ENCODE results near the gene TTC33.
"Not testable (repeated sequence)": the region's sequence is repeated elsewhere in the genome, so short reads cannot be mapped to it uniquely, and the experiment has no call there.

TTC33 gene

GRCh38 chr5:40679148-40679912, 76.4 kb downstream of the TTC33 start:
- peak; percentile 87 for DNase-seq

DNA sequence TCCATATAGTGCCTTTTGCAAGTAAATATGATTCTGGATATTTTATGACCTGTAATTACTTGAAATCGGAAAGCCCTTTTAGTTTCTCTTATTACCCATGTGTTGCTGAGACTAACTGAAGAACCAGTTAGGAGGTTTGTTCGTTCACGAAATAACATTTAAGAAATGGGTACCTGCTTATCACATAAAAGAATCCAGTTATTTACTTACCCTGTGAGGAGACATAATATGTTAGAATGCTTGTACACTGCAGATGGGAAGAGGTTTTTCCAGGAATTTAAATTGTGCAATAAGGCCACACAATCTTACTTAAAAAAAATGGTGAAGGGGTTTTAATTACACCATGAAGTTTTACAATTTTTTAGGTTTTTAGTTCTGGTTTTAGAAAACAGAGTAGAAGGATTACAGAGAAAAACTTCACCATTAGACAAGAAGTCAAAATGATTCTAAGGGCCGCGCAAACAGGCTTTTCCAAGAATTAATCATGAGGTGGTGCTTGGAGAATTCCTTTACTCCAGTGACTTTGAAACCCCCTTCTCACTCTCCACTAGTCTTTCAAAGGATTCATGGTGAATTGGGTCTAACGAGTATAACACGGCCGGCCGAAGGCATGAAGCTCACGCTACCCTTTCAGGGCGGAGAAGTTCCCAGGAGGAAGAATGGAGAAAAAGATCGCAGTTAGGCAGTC, 77.2 kb downstream of the TTC33 start:
- peak; percentile 19 for DNase-seq

DNA sequence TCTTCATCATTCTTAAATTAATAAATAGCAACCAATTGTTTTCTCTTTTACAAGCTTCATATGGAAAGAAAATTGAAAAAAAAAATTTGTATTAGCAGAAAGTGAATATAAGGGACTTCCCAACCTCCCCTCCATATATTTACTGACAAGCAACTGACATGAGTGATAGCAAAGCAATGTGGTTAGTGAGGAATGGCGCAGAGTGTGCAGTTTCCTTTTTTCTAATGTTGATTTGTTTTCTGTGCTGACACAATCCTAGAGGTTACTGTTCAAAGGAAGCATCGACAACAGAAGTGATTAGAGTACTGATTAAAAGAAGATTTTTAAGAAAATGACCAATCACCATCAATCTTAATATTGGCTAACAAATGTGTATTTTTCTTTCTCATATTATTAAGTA, 77.7 kb downstream of the TTC33 start:
- no peak for DNase-seq

- no peak for DNase-seq
Observed at GRCh38 chr5:40677456-40677855, 78.3 kb downstream of the TTC33 start.

GRCh38 chr5:40676613-40677343, 79.0 kb downstream of the TTC33 start:
- peak; percentile 77 for DNase-seq

DNA sequence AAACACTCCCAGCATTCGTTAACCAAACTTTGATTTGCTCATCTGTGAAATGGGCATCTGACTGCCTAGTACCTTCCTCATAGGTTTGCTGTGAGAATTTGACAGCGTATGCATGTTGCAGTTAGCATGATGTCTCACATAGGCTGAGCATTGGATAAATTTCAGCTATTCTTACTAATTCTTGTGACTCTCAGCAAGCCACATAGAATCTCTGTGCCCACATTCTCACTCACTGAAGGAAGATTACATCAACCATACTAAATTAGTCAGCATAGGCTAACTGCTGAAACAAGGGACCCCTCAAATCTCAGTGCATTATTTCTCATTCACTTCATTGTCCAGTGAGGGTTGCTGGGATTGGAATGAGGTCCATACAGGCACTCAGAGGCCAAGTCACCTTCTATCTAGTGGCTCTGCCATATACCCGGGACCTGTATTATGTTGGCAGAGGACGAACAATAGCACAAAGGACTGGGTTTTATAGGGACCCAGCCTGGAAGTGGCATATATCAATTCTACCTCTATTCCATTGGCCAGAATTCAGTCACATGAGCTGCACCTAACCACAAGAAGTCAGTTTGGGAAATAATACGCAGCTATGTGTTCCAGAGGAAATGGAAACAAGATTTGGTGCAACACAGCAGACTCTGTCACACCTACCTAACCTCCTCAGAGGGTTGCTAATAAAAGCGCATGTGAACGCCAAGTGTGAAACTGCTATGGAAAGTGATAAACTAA, 80.2 kb downstream of the TTC33 start:
- DNase-seq, result no peak

- no peak for DNase-seq
Observed at GRCh38 chr5:40674661-40675235, 81.0 kb downstream of the TTC33 start.

DNA sequence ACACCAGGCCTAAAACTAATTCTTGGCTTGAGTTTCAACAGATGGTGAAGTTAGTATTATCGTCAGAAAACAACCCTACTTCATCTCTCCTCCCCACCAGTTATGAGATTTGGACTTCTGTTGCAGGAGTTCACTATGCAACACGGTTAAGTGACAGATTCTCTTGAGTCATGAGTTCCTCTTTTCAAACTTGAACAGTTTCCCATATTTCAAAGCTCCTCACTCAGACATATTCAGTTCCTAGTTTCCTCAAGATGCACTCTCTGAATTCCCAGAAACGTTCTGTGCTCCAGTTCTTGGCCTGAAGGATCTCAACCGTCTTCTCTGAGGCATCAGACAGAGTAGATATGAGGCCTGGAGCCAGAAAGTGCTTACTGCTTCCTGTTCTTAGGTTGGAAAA, 83.3 kb downstream of the TTC33 start:
- no peak for DNase-seq

DNA sequence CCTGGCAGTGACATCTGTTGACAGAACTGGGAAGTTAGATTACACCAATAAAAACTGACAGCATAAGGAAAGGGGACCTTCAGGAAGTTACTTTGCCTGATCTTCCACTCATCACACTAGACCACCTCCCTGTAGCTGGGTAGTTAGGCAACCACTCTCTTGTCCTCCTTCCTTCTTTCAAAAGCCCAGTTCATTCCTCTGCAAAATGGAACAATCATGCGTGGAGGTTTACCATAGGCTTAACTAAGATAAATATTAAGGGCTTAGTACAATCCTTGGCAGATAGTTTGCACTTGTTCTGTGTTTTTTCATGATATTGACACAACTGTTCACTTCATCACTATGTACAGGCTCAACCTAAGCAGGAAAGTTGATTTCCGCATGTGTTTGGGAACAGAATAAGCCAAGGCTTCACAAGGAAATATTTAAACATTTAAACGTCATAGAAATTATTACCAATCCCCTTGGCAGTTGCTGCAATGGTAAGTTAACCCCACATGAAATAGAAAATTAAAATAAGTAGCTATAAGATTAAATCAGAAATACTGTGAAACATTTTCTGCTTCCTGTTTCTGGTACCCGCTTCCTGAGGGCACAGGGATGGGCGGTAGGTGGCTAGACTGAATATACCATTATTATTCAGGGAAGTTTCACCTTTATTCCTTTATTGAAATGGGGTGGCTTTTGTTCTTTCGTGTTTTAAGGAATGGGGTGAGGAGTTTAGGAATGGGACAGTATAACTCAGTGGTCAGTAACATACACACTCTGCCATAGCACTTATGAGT, 86.0 kb downstream of the TTC33 start:
- DNase-seq, result no peak

- DNase-seq, result no peak
Observed at GRCh38 chr5:40667161-40667663, 88.5 kb downstream of the TTC33 start.

DNA sequence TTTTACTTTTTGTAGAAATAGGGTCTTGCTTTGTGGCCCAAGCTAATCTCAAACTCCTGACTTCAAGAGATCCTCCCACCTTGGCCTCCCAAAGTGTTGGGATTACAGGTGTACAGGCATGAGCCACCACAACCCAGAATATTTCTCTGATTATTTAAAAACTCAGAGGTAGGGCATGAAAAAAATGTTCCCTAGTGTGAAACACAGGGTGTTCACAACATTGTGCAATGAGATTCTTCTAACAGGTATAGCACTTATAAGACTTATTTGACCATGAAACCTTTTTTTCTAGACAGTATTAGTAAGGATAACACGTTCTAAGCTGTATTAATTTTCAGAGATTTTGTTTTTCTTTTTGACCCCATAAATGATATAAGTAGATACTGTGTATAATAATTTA, 89.1 kb downstream of the TTC33 start:
- DNase-seq, result no peak

DNA sequence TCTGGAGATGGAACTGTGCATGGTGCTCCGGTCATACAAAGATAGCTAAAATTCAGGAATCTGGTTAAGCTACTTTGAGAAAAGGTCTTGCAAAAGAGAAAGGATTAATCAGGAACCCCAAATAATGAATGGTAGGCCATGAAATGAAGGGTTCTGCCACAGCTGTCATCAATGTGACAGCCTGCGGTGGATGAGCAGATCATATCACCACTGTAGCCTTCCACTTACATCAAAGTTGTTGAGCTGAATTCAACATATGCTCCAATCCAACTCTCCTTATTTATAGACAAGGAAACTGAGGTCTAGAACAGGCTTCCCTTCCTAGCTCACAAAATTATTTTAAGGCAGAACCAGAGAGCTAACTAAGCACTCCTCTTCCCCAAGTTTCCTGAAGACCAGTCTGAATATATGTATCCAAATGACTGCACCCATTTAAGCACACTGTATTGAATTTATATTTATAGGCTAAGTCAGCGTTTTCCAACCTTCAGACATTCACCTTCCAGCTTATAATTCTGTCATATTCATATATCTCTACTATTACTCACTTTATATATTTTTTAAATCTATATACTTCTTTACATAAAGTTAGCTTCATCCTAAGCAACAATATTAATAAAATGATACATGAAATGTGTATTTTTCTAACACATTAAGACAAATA, 90.0 kb downstream of the TTC33 start:
- no peak for DNase-seq

GRCh38 chr5:40660751-40661150, 95.0 kb downstream of the TTC33 start:
- no peak for DNase-seq

DNA sequence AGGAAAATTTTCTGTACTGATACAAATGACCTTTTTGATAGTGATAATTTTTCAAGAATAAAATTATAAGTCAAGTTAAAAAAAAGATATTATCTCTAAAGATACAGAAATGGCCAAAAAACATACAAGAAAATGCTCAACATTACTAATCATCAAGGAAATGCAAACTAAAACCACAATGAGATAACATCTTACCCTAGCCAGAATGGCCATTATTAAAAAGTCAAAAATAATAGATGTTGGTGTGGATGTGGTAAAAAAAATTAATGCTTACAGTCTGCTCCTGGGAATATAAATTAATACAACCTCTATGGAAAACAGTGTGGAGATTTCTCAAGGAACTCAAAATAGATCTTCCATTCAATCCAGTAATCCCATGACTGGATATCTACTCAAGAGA, 99.0 kb downstream of the TTC33 start:
- no peak for DNase-seq

GRCh38 chr5:40656091-40656490, 99.7 kb downstream of the TTC33 start:
- not testable (repeated sequence) for DNase-seq

DNA sequence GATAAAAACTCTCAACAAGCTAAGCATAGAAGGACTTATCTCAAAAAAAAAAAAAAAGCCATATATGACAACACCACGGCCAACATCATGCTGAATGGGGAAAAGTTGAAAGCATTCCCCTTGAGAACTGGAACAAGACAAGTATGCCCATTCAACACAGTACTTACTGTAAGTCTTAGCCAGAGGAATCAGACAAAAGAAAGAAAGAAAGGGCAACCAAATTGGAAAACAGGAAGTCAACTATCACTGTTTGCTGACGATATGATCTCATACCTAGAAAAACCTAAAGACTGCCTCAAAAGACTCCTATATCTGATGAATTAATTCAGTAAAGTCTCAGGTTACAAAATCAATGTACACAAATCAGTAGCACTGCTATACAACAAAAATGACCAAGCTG, 100.6 kb downstream of the TTC33 start:
- DNase-seq, result no peak

DNA sequence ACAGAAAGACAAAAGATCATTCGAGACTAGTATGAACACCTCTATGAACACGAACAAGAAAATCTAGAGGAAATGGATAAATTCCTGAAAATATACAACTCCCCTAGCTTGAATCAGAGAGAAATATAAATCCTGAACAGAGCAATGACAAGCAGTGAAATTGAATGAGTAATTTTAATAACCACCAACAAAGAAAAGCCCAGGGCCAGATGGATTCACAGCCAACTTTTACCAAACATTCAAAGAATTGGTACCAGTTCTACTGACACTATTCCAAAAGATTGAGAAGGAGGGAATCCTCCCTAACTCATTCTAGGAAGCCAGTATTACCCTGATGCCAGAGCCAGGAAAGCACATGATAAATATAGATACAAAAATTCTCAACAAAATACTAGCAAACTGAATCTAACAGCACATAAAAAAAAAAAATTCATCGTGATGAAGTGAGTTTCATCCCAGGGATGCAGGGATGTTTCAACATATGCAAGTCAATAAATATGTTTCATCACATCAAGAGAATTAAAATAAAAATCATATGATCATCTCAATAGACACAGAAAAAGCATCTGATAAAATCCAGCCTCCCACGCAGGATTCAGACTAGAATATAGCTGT, 101.3 kb downstream of the TTC33 start:
- DNase-seq, result peak; percentile 13

DNA sequence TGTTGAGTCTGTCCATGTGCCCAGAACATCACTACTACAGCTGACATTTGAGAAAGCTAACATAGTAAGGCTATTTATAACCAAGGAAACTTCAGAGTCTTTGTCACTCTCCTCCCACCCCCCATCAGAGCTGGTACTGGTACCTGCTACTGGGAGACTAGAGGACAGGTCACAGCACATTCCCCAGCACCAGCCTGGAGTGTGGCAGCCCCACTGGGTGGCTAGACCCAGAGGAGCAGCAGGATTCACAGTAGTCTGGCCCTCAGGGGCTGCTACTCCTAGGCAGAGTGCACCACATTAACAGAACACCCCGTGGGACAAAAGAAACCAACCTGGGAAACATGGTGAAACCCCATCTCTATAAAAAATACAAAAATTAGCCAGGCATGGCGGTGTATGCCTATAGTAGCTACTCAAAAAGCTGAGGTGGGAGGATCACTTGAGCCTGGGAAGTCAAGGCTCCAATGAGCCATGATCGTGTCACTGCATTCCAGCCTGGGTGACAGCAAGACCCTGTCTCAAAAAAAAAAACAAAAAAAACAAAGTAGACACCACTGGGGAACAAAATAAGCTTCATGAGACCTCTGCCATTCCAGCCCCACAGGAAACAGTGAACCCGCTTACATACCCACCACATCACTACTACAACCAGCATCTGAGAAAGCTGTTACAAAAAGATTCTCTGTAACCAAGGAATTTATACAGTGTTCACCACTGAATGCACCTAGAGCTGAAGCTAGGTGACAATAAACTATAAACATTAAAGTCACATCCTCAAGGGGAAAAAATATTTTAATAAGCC, 102.3 kb downstream of the TTC33 start:
- DNase-seq, result no peak

DNA sequence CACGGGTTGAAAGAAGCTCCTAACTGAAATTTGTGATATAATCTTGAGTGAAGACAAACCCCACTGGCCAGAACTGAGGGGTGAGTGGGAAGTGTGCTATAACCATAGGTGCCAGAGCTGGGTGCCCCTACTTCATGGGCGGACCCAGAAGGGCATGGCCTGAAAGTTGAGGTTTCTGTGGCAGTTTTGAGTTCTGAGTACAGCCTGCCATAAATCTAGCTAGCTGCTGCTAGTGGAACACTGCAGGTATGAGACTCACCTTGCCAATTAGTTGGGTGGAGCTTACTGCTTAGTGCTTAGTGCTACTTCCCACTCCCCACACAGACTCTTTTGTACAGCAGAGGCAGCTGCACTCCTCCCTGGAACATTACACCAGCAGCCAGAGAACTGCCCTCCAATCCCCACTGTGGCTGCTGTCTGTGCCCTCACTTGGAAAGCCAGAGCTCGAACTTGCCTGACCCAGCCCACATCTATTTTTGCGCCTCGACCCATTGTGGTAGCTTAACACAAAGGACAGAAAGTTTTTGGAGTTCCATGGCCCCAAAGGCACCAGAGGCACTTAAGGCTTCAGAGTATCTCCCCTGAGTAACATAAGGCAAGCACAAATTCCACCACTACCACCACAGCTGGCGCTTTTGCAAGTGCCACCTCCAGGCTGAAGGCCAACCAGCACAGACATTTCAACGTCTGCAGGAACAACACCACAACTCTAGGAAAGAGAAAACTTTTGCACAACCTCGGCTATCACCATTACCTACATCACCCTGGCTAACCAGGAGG, 103.1 kb downstream of the TTC33 start:
- no peak for DNase-seq
